GM19023 (cell line): ENCODE results near the gene TAS1R2.
"Not testable (repeated sequence)": the region's sequence is repeated elsewhere in the genome, so short reads cannot be mapped to it uniquely, and the experiment has no call there.

Experiments used
- ATAC-seq: cut with Tn5 transposase; IDR thresholded peaks from one replicate; pipeline ENCODE4 v1.9.1; 2021; ENCODE audit warnings: mild to moderate bottlenecking, moderate library complexity; ENCODE audit not compliant: unreplicated experiment

TAS1R2 gene

GRCh38 chr1:18884419-18884717, 24.9 kb upstream of the TAS1R2 start:
- no peak for ATAC-seq

- ATAC-seq: no peak
Measured at GRCh38 chr1:18883636-18884418, 24.4 kb upstream of the TAS1R2 start.

GRCh38 chr1:18883079-18883478, 23.6 kb upstream of the TAS1R2 start:
- ATAC-seq: no peak

- no peak for ATAC-seq
Measured at GRCh38 chr1:18882486-18882885, 23.0 kb upstream of the TAS1R2 start.

GRCh38 chr1:18881642-18882431, 22.4 kb upstream of the TAS1R2 start:
- no peak for ATAC-seq

GRCh38 chr1:18881164-18881563, 21.7 kb upstream of the TAS1R2 start:
- ATAC-seq: no peak

- no peak for ATAC-seq
Measured at GRCh38 chr1:18880585-18880984, 21.1 kb upstream of the TAS1R2 start.

GRCh38 chr1:18879791-18880309, 20.4 kb upstream of the TAS1R2 start:
- ATAC-seq: no peak

GRCh38 chr1:18879215-18879790, 19.8 kb upstream of the TAS1R2 start:
- ATAC-seq: no peak

- no peak for ATAC-seq
Measured at GRCh38 chr1:18878538-18879214, 19.2 kb upstream of the TAS1R2 start.

- no peak for ATAC-seq
Measured at GRCh38 chr1:18877282-18877681, 17.8 kb upstream of the TAS1R2 start.

GRCh38 chr1:18876210-18876609, 16.8 kb upstream of the TAS1R2 start:
- no peak for ATAC-seq

GRCh38 chr1:18875796-18876128, 16.3 kb upstream of the TAS1R2 start:
- ATAC-seq: no peak

GRCh38 chr1:18875107-18875795, 15.8 kb upstream of the TAS1R2 start:
- ATAC-seq: no peak

- no peak for ATAC-seq
Measured at GRCh38 chr1:18874600-18874999, 15.1 kb upstream of the TAS1R2 start.

- no peak for ATAC-seq
Measured at GRCh38 chr1:18874036-18874435, 14.6 kb upstream of the TAS1R2 start.

GRCh38 chr1:18872071-18872611, 12.7 kb upstream of the TAS1R2 start:
- ATAC-seq: no peak

- ATAC-seq: no peak
Measured at GRCh38 chr1:18871401-18872070, 12.1 kb upstream of the TAS1R2 start.

- ATAC-seq: no peak
Measured at GRCh38 chr1:18870957-18871356, 11.5 kb upstream of the TAS1R2 start.

- not testable (repeated sequence) for ATAC-seq
Measured at GRCh38 chr1:18870595-18870865, 11.1 kb upstream of the TAS1R2 start.
